CD4-positive, alpha-beta T cell treated with Interleukin-6 for 4 hours (primary cell): ENCODE data around the gene LPGAT1.
"Not testable (repeated sequence)": the region's sequence is repeated elsewhere in the genome, so short reads cannot be mapped to it uniquely, and the experiment has no call there.

ENCODE experiments used
- DNase-seq: peaks from one replicate; pipeline ENCODE4 v3.0.0-alpha.2; 2020; ENCODE audit warnings: mixed read lengths

LPGAT1 gene, protein sequence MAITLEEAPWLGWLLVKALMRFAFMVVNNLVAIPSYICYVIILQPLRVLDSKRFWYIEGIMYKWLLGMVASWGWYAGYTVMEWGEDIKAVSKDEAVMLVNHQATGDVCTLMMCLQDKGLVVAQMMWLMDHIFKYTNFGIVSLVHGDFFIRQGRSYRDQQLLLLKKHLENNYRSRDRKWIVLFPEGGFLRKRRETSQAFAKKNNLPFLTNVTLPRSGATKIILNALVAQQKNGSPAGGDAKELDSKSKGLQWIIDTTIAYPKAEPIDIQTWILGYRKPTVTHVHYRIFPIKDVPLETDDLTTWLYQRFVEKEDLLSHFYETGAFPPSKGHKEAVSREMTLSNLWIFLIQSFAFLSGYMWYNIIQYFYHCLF

DNA sequence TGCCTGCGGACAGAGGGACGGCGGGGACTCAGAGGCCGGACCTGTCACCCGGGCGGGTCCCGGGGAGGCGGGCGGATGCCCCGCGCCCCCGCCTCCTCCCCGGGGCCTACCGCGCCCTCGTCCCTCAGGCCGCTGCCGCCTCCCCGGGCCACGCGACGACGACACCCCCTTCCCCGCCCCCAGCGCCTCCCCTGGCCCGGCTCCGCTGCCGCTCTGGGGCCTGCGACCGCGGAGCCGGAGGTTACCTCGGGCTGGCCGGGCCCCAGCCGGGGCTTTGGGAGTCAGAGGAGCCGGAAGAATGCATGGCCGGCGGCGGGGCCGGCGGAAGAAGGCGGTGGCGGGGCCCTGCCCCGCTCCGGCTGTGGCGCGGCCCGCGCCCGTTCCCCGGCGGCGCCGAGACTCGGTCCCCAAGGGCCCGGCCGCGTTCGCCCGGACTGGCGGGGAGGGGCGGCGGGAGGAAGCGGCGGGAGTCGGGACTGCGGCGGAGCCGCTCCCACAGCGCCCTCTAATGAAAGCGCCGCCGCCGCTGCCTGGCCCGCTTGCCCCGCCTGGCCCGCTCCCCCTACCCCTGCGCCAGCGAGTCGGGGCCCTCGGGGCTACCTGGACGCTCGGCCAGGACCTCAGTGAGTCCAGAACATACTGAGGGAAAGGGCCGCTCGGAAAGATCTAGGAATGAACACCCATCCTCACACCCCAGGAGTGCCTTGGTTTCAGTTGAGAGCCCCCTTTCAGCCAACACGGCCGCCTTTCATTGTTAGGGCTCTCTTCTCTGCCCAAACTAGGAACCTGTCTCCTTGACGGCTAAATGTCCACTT, at the start of gene LPGAT1:
Gene LPGAT1 (minus strand): TSS at position 436 of the 815 bp plus-strand sequence. CDS start 1,467 bp downstream, outside the sequence.
- peak; percentile 77 for DNase-seq

DNA sequence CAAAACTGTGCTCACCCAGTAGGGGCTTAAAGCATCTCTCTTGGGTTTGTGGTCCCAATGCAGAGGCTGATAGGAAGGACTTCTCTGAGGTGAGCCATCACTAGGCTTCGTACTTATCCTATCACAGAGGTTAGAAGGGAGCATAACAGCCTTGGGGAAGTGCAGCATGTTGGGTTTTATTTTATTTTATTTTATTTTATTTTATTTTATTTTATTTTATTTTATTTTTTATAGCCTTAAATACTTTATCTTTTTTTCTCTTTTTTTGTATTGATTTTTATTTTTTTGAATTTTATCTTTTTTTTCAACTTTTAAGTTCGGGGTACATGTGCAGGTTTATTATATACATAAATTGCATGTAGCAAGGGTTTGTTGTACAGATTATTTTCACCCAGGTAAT, 48.9 kb upstream of the LPGAT1 start:
- no peak for DNase-seq

DNA sequence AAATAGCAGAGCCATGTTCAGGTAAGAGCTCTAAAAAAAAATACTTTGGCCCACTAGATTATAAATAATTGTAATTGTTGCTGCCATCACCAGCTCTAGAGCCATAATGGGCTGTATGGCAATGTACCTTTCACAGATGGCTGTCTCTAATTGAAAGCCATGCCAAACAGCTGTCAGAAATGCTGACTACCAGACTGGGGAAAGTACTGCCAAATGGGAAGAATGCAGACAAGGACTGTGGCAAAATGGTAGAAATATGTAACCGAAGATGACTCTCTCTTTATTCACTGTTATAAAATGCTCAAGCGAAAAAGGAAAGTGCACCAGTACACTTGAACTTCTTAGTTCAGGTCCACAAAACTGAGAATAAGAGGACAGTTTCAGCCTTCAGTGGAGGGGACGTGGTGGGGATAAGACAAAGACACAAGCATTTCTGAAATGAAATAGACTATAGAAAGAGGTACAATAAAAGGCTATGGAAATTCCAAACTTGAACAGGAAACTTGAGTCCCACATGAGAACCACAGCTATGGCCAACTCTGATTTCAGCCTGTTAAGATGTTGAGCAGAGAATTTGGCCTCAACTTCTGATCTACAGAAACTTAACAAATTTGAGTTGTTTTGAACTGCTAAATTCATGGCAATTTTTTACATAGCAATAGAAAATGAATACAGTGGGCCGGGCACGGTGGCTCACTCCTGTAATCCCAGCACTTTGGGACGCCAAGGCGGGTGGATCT, 46.5 kb upstream of the LPGAT1 start:
- DNase-seq = no peak

DNA sequence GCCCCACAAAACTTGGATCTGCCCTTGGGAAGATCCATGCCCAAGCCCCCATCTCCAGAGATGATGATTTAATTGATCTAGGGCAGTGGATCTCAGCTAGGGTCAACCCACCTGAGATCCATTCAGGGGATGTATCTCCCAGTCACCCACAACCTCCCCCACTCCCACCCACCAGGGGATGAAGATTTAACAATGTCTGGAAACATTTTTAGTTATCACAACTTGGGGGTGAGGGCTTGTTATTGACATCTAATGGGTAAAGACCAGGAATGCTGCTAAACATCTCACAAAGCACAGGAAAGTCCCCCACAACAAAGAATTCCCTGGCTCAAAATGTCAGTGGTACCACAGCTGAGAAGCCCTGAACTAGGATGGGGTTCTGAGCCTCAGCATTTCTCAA, 45.0 kb upstream of the LPGAT1 start:
- DNase-seq = no peak

DNA sequence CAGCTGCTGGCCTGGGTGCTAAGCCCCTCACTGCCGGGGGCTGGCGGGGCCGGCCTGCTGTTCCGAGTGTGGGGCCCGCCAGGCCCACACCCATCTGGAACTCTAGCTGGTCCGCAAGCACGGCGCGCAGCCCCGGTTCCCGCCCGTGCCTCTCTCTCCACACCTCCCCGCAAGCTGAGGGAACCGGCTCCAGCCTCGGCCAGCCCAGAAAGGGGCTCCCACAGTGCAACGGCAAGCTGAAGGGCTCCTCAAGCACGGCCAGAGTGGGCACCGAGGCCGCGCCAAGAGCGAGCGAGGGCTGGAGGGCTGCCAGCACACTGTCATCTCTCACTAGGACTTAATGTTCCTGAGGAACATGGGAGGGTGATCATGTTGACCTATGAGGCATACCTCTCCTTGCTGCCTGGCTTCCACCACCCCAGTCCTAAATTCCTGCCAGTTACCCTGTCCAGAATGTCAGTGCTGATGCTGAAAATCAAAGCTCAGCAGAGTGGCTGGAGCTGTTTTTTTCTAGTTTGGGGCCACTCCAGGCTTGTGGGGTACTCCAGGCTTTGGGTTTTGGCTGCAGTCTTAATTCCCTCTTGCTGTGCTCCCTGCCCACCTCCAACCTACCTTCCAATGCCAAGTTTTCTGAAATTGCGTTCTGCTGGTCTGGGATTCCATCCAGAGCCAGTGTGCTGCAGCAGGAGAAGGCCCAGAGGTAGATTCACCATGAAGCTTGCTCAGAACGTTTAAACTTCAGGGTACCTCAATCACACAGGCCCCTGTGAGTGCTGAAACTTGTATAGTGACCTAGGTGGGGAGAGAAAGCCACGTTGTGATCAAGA, 44.2 kb upstream of the LPGAT1 start:
- no peak for DNase-seq

DNA sequence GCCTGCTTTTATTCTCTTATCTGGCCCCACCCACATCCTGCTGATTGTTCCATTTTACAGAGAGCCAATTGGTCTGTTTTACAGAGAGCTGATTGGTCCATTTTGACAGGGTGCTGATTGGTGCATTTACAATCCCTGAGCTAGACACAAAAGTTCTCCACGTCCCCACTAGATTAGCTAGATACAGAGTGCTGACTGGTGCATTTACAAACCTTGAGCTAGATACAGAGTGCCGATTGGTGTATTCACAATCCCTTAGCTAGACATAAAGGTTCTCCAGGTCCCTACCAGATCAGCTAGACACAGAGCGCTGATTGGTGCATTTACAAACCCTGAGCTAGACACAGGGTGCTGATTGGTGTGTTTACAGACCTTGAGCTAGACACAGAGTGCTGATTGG, 43.2 kb upstream of the LPGAT1 start:
- DNase-seq = not testable (repeated sequence)

DNA sequence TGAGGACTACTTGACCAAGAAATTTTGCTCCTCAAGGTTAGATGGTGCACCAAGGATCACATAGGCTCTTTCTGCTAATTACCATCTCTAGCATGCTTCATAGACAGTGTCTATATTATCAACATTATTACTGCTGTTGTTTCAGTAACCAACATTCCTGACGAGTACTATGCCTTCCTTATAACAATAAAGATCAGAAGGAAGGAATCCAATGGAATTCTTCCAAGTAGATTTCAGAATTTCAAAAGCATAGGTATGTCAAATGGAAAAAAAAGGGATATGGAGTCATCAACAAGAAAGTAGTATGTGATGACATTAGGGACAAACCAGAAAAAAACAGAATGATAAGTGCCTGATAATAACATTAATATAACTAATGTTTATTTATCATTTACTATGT, 39.6 kb upstream of the LPGAT1 start:
- no peak for DNase-seq

DNA sequence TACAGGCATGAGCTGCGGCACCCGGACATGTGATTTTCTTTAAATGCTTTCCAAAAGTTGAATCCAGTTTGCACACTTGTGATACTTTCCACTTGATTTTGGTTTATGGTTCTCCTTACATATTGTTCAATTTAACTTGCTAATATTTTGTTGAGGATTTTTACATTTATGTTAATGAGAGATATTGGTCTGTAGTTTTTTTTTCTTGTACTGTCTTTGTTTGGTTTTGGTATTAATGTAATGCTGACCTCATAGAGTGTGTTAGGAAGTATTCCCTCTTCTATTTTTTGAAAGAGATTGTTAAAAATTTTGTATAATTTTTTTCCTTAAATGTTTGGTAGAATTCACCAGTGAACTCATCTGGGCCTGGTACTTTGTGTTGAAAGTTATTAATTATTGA, 34.6 kb upstream of the LPGAT1 start:
- DNase-seq = no peak

DNA sequence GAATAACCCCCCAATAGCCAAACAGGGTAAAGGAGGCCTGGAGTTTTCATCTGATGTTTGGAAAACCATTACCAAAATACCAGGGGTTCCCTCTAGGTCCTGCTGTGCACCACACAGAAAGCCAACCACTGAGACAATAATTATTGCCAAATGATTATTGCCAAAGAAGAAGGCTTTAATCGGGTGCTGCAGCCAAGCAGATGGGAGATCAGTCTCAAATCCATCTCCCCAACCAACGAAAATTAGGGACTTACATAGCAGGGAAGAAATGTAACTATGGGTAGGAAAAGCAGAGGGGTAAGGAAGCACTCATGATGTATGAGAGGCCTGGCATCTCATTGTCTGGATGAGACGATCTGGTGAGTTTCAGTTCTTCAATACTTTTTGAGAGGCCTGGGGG, 28.8 kb upstream of the LPGAT1 start:
- DNase-seq = no peak

DNA sequence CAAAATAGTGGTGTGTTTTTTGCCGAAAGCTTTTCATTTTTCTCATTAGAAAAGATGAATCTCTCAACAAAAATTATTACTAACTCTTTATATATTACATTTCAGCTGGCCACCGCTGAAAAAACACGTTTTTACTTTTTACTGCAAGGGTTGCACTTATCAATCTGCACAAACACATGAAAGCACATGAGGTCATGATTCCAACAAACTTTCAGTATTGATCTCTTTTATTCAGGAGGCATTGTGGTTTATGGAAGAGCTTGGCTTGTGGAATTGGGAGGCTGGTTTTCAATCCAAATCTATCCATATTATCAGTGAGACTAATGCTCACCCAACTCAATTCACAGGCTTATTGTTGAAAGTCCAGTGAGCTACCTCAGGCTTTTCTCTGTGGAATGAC, 20.6 kb upstream of the LPGAT1 start:
- DNase-seq = no peak

DNA sequence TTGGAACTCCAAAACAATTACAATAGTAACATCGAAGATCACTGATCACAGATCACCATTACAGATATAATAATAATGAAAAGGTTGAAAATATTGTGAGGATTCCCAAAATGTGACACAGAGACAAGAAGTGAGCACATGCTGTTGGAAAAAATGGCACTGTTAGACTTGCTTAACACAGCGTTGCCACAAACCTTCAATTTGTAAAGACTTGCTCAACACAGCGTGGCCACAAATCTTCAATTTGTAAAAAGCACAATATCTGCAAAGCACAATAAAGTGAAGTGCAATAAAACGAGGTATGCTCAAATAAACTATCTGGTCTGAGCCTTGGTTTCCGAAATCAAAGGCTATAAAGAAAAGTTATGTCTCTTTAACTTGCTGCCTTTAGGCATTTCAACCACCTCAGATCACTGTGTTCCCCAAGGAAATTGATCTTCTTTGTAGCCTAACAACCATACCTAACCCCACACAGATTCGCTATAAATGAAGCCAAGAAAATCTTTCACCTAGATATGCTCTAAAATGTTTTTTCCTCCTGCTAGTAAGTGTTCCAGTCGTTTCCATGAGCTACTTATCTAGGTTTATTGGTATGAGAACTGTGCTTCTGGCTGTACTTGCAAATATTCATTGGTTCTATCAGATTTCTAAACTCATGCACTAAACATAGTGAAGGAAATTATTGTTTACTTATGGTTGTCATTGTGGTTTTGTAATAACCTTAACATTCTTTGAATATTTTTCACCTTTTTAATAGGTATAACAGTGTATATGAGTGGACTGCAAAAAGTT, 13.1 kb upstream of the LPGAT1 start:
- no peak for DNase-seq

DNA sequence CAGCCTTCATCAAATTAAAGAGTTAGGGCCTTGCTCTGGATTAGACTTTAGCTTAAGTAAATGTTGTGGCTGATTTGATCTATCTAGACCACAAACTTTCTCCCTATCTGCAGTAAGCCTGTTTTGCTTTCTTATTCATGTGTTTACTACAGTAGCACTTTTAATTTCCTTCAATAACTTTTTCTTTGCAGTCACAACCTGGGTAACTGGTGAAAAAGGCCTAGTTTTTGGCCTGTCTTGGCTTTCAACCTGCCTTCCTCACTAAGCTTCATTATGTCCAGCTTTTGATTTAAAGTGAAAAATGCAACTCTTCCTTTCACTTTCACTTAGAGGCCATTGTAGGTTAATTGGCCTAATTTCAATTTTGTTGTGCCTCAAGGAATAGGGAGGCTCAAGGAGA, 12.5 kb upstream of the LPGAT1 start:
- no peak for DNase-seq

DNA sequence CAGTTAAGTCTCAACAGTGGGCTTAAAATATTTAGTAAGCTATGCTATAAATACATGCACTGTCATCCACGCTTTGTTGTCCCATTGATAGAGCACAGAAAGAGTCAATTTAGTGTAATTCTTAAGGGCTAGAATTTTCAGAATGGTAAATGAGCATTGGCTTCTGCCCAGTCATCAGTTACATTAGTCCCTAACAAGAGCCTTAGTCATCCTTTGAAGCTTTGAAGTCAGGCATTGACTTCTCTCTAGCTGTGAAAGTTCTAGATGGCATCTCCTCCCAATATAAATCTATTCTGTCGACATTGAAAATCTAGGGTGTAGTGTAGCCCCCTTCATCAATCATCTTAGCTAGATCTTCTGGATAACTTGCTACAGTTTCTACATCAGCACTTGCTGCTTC, 12.0 kb upstream of the LPGAT1 start:
- no peak for DNase-seq

DNA sequence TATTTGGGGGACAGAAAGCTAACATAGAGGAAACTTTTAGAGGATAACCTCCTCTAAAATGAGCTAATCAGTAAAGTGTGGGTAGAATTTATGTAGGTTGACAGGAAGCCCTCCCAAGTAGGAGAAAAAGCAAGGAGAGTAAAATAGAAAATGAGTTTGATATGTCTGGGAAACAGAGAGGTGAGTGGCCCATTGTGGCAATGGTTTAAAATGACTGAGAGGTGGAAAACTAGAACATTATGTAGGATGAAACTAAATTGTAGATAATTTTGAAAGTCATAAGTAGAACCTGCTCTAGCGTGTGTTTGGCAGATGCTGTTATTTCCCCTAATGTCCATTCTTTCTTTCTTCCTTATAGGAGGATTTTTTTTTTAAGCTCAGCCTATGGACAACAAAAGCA, 8.5 kb upstream of the LPGAT1 start:
- DNase-seq = no peak

DNA sequence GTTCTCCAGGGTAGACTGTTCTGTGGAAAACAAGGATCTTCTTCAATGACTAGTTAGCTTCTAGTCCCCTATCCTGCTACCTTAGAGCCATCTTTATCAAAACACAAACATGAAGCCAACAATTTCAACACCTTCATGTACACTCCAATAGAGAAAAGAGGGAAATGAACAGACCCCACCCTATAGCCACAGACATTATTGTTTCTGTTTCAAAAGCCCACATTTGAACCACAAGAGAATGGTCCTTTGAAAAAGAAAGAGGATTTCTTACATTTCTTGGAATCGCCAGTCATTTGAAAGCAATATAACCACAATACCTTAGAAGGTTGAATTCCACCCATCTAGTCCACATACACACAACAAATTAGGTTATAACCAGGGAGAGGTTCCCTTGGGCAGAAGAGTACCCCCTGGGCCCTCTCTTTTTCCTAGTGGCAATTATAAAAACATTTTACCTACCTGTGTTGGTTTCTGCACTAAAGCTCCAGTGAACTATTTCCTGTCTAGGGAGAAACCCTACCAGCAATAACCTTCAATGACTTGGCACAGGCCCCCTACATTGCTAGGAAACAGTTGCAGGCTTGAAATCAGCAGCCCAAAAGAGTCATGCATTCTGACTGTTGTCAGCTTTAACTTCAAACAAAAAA, 2.7 kb upstream of the LPGAT1 start:
- peak; percentile 31 for DNase-seq

DNA sequence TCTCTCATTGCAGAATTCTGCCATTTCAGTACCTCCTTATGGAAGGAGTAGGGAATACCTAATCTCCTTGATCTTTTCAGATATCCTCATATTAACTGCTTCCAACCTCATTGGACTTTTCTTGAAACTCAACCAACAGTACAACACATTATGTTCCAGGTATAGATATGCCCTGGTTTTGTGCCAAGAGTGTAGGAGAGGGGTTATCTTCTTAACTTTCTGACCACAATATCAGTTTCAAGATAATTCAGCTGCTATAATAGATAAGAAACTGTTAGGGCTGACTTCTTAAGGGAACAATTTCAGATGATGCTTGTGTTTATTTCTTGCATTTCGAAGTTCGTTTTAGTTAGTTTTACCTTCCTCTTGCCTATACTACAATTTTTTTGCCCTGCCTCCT, 2.1 kb upstream of the LPGAT1 start:
- DNase-seq = no peak

DNA sequence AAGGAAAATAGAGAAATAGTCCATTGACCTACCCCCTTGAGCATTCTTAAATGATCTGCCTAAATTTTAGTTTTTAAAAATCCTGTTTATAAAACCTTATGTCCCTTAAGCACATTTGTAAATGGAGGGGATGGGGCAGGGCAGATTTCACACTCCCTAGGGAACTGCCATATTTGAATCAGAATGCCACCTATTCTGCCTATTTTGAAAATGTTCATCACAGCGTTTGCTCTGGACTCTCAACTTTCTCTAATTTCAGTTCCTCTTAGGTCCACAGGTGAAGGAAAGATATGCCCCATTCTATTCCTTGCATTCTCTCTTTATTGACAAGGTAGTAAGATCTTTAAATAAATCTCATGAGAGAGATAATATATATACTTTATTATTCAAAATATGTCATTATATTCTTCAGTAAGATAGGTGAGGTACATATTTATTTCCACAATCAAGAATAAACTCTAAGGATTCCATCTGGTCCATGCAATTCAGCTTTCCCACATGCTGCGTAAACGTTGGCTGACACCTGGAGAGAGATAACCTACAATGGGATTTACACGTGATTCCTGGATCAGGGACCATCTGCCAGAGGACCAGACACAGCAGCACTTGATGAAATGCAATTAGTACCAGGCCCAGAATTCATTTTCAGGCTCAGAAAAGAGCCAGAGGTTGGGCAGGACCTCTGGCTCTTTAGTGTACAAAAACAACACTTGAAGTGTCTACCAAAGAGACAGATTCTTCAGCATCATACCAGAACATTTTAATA, 1.2 kb upstream of the LPGAT1 start:
- no peak for DNase-seq

DNA sequence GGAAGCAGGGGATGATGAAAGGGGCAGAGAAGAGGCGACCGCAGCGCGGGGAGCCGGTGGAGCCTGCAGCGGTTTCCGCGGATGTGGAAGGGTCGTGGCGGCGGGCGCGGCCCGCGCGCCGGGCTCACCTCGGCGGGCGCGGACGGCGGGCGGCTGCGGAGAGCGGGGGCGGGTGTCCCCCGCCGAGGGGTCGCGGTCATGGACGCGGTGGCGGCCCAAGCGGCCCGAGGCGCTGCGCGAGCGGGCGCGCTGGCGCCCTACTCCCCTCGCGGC, 572 bp downstream of the LPGAT1 start:
- peak; percentile 43 for DNase-seq

DNA sequence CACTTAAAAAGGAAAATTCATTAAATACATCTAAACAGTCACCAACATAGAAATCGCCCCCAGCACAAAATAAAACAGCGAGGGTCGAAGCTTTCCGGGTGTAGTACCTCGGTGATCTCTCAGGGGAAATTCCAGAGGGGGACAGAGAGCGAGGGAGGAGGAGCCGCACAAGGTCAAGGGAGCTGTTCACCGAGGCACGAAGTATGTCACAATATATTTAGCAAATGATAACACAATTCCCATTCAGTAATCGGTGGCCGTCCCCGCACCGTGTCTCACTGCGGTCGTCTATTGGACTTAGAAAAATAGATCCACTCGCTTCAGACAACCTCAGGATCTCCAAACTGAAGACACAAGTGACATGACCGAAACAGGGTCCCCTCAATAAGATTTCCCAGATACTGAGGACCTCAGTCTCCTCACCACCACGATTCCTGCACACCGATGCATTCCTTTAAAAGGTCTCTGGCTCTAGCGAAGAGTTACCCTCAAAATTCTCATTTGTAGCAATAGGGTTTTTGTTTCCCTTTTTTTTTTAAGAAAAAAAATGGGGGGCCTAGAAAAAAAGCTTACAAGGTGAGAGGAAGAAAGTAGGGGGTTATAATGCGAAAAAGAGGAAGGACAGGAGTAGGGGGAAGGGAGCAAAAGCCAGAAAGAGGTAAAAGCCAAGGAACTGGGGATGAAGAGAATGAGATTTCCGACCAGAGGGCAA, 1.1 kb downstream of the LPGAT1 start:
- no peak for DNase-seq
